K562 (cell line): ENCODE data around the gene KNG1. TPM values are rescaled to one million over a fixed set of nuclear protein-coding genes. Genes with fewer than 3 reads are reported as not detected.
A peak's percentile ranks its signal among the peaks of the same experiment; 100 is the strongest.

Source experiments
- CBX2 ChIP-seq: fragments of 200-600 bp; sonication (generic); IDR thresholded peaks from one replicate; pipeline ENCODE4 v1.6.1; 2012; ENCODE audit warnings: mild to moderate bottlenecking, low read length, inconsistent platforms; ENCODE audit not compliant: insufficient read depth, poor library complexity, severe bottlenecking
- HDAC3 ChIP-seq: fragments of 450-650 bp; IDR thresholded peaks from 2 replicates; pipeline ENCODE4 v1.6.1; 2018; ENCODE audit warnings: borderline replicate concordance, mild to moderate bottlenecking, moderate library complexity; ENCODE audit not compliant: partially characterized antibody
- HDAC6 ChIP-seq: IDR thresholded peaks from 2 replicates; pipeline ENCODE4 v1.6.1; 2012; ENCODE audit warnings: low read depth, mild to moderate bottlenecking, control low read depth, inconsistent platforms, low read length, moderate library complexity
- HNRNPK ChIP-seq: fragments of 200-400 bp; formaldehyde crosslinking; IDR thresholded peaks from one replicate; pipeline ENCODE4 v1.6.1; 2018; ENCODE audit warnings: mild to moderate bottlenecking, low read depth, low read length; ENCODE audit not compliant: poor library complexity, severe bottlenecking
- HOXB6 ChIP-seq: fragments of 250-450 bp; sonication (Bioruptor Pico); IDR thresholded peaks from 2 replicates; pipeline ENCODE4 v1.5.1; 2022; ENCODE audit warnings: mild to moderate bottlenecking, borderline replicate concordance
- MTA1 ChIP-seq: fragments of 450-650 bp; IDR thresholded peaks from 2 replicates; pipeline ENCODE4 v1.6.1; 2017; ENCODE audit warnings: borderline replicate concordance
- MYNN ChIP-seq, 2 experiments: sonication (generic); formaldehyde crosslinking in 1 of 2; IDR thresholded peaks; 2 replicates each; pipeline versions ENCODE4 v1.5.0 to v1.6.1; 2016 to 2020; ENCODE audit warnings: antibody characterized with exemption in 1 of 2, missing genetic modification reagents in 1 of 2
- NFE2 ChIP-seq: IDR thresholded peaks from 2 replicates; pipeline ENCODE4 v1.6.1; 2014; ENCODE audit warnings: antibody characterized with exemption, low read depth
- RB1 ChIP-seq: fragments of 450-650 bp; IDR thresholded peaks from 2 replicates; pipeline ENCODE4 v1.6.1; 2017; ENCODE audit warnings: low read depth, mild to moderate bottlenecking
- SMC3 ChIP-seq: conservative IDR thresholded peaks from 2 replicates; pipeline ENCODE4 v1.6.1; 2011; ENCODE audit warnings: low read depth, low read length, improper control_type of control experiment; ENCODE audit not compliant: insufficient read depth
- SRSF1 ChIP-seq: fragments of 200-400 bp; formaldehyde crosslinking; IDR thresholded peaks from 2 replicates; pipeline ENCODE4 v1.6.1; 2017; ENCODE audit warnings: mild to moderate bottlenecking, low read depth, low read length, moderate library complexity
- ZNF134 ChIP-seq: fragments of 250-450 bp; sonication (Bioruptor Pico); conservative IDR thresholded peaks from 2 replicates; pipeline ENCODE4 v1.4.0; 2020
- polyA plus RNA-seq, 8 experiments: library from polyadenylated mRNA; depleted of rRNA in 4 of 8; stranded (reverse) in 5 of 8; unstranded in 3 of 8; fragments of >200 nt; fragmentation: Nextera tagmentation in 2 of 8; fragmentation: Illumina TruSeq in 1 of 8; extraction: Ambion mirVana in 2 of 8; extraction: Trizol in 1 of 8; gene quantifications; 2 replicates each; pipeline versions ENCODE4 v1.2.1 to v1.2.3, GENCODE V29; 2011 to 2014; ENCODE audit warnings: inconsistent platforms in 1 of 8, missing spikeins in 1 of 8
- total RNA-seq, 7 experiments: library from RNA; depleted of rRNA in 6 of 7; stranded (reverse); fragments of >200 nt in 6 of 7; fragmentation: Illumina TruSeq in 2 of 7; extraction: Trizol in 2 of 7; gene quantifications; 2 replicates each; pipeline versions ENCODE4 v1.2.1 to v1.2.3, GENCODE V29; 2011 to 2021; ENCODE audit warnings: low replicate concordance in 1 of 7
- TF ChIP-seq, protein P1 (sequence below): fragments of 250-450 bp; sonication (Bioruptor Pico); IDR thresholded peaks from 2 replicates; pipeline ENCODE4 v1.5.0; 2021; ENCODE audit warnings: mild to moderate bottlenecking, borderline replicate concordance
- TF ChIP-seq, protein P2 (sequence below): sonication (generic); formaldehyde crosslinking; IDR thresholded peaks from 2 replicates; pipeline ENCODE4 v1.8.0; 2023; ENCODE audit warnings: mild to moderate bottlenecking, missing genetic modification reagents
- TF ChIP-seq, protein P3 (sequence below): fragments of 250-450 bp; sonication (Bioruptor Pico); IDR thresholded peaks from 2 replicates; pipeline ENCODE4 v1.6.1; 2021; ENCODE audit warnings: mild to moderate bottlenecking
- TF ChIP-seq, protein P4 (sequence below): fragments of 450-650 bp; formaldehyde crosslinking; IDR thresholded peaks from 2 replicates; pipeline ENCODE4 v1.4.0; 2022; ENCODE audit warnings: missing genetic modification characterization
- TF ChIP-seq, protein P5 (sequence below): conservative IDR thresholded peaks from 2 replicates; pipeline ENCODE4 v1.6.1; 2011; ENCODE audit warnings: low read depth, mild to moderate bottlenecking, low read length; ENCODE audit not compliant: control insufficient read depth

The KNG1 gene
- total and polyA plus RNA-seq, 9 of the 15 experiments (the other 6 are each of a cell fraction or from before 2014, with no cell fraction given), result 0.09 TPM; not detected in 8

DNA sequence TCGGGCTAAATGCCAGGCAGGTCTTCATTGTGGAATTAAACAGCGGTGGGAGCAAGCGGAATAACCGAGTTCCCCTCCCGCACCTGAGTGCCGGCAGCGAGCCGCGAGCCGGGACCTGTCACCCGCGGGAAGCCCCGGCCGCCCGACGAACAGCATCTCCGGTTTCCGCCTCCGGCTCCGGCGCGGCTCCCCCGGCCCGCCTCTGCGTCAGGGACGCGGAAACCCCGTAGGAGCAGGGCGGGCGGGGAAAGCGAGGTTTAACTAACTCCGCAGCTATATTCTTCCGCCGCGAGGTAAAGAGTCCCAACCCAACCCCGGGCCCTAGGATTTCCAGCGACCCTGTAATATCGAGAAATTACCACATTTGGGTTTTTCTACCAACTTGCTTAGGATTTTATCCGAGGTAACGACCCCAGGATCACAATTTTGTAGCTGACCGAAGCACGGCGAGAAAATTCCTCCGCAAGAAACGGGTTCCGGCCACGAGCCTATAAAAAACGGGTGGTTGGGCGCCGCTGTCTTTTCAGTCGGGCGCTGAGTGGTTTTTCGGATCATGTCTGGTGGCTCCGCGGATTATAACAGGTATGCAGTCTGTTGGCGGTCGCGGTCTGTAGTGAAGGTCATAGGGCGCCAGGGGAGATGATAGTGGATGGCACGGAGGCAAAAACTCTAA is 66.0 kb downstream of the KNG1 start, which contains the start of gene EIF4A2 (continued):
- TF ChIP-seq SMC3, result no peak
- TF ChIP-seq, protein P1, sequence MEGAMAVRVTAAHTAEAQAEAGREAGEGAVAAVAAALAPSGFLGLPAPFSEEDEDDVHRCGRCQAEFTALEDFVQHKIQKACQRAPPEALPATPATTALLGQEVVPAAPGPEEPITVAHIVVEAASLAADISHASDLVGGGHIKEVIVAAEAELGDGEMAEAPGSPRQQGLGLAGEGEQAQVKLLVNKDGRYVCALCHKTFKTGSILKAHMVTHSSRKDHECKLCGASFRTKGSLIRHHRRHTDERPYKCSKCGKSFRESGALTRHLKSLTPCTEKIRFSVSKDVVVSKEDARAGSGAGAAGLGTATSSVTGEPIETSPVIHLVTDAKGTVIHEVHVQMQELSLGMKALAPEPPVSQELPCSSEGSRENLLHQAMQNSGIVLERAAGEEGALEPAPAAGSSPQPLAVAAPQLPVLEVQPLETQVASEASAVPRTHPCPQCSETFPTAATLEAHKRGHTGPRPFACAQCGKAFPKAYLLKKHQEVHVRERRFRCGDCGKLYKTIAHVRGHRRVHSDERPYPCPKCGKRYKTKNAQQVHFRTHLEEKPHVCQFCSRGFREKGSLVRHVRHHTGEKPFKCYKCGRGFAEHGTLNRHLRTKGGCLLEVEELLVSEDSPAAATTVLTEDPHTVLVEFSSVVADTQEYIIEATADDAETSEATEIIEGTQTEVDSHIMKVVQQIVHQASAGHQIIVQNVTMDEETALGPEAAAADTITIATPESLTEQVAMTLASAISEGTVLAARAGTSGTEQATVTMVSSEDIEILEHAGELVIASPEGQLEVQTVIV, result no peak
- TF ChIP-seq NFE2, result no peak
- peak; percentile 90 for TF ChIP-seq HDAC3
- no peak for TF ChIP-seq SRSF1
- TF ChIP-seq ZNF134, result no peak
- peak; percentile 87 for TF ChIP-seq RB1
- TF ChIP-seq, protein P2, sequence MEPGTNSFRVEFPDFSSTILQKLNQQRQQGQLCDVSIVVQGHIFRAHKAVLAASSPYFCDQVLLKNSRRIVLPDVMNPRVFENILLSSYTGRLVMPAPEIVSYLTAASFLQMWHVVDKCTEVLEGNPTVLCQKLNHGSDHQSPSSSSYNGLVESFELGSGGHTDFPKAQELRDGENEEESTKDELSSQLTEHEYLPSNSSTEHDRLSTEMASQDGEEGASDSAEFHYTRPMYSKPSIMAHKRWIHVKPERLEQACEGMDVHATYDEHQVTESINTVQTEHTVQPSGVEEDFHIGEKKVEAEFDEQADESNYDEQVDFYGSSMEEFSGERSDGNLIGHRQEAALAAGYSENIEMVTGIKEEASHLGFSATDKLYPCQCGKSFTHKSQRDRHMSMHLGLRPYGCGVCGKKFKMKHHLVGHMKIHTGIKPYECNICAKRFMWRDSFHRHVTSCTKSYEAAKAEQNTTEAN, result no peak
- TF ChIP-seq, protein P3, sequence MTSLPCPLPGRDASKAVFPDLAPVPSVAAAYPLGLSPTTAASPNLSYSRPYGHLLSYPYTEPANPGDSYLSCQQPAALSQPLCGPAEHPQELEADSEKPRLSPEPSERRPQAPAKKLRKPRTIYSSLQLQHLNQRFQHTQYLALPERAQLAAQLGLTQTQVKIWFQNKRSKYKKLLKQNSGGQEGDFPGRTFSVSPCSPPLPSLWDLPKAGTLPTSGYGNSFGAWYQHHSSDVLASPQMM (CRISPR knock-in tag), result no peak
- TF ChIP-seq, protein P4, sequence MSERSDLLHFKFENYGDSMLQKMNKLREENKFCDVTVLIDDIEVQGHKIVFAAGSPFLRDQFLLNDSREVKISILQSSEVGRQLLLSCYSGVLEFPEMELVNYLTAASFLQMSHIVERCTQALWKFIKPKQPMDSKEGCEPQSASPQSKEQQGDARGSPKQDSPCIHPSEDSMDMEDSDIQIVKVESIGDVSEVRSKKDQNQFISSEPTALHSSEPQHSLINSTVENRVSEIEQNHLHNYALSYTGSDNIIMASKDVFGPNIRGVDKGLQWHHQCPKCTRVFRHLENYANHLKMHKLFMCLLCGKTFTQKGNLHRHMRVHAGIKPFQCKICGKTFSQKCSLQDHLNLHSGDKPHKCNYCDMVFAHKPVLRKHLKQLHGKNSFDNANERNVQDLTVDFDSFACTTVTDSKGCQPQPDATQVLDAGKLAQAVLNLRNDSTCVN (CRISPR knock-in tag), result no peak; the same call in 1 of the 2 replicates
- TF ChIP-seq, protein P5, sequence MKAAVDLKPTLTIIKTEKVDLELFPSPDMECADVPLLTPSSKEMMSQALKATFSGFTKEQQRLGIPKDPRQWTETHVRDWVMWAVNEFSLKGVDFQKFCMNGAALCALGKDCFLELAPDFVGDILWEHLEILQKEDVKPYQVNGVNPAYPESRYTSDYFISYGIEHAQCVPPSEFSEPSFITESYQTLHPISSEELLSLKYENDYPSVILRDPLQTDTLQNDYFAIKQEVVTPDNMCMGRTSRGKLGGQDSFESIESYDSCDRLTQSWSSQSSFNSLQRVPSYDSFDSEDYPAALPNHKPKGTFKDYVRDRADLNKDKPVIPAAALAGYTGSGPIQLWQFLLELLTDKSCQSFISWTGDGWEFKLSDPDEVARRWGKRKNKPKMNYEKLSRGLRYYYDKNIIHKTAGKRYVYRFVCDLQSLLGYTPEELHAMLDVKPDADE, result peak; percentile 54; the same call in 1 of the 2 replicates
- 0 out of 2 replicates have a peak, but pooled peaks have one; percentile 43 for TF ChIP-seq MTA1
- peak; percentile 43; the same call in 1 of the 2 replicates for TF ChIP-seq MYNN (IDR thresholded peaks at IDR 0.05)
- TF ChIP-seq MYNN (CRISPR knock-in tag; IDR thresholded peaks at IDR 0.05), result no peak
- no peak for TF ChIP-seq CBX2
- TF ChIP-seq HOXB6 (CRISPR knock-in tag), result no peak
- peak; percentile 31; the same call in 1 of the 2 replicates for TF ChIP-seq HDAC6
- no peak for TF ChIP-seq HNRNPK
